NCI-H226 (cell line): ENCODE results near the gene PLXDC2.
A peak's percentile ranks its signal among the peaks of the same experiment; 100 is the strongest.

ENCODE experiments used
- DNase-seq: peaks from one replicate; pipeline ENCODE4 v3.0.0-alpha.2; 2015

Gene PLXDC2

GRCh38 chr10:19817231-19817933 is 1.1 kb downstream of the PLXDC2 start:
- peak; percentile 51 for DNase-seq

GRCh38 chr10:19818876-19819275 is 2.6 kb downstream of the PLXDC2 start:
- no peak for DNase-seq

- DNase-seq, result peak; percentile 48
Observed at GRCh38 chr10:19819419-19820033, 3.3 kb downstream of the PLXDC2 start.

GRCh38 chr10:19824381-19825342 is 8.4 kb downstream of the PLXDC2 start:
- DNase-seq, result peak; percentile 75

- no peak for DNase-seq
Observed at GRCh38 chr10:19825700-19826099, 9.5 kb downstream of the PLXDC2 start.

GRCh38 chr10:19826712-19827111 is 10.5 kb downstream of the PLXDC2 start:
- DNase-seq, result peak; percentile 41

- no peak for DNase-seq
Observed at GRCh38 chr10:19828278-19829049, 12.2 kb downstream of the PLXDC2 start.

- DNase-seq, result no peak
Observed at GRCh38 chr10:19832699-19833098, 16.5 kb downstream of the PLXDC2 start.

GRCh38 chr10:19833170-19833824 is 17.1 kb downstream of the PLXDC2 start:
- DNase-seq, result peak; percentile 69

- DNase-seq, result no peak
Observed at GRCh38 chr10:19835952-19836351, 19.7 kb downstream of the PLXDC2 start.

GRCh38 chr10:19839090-19839489 is 22.9 kb downstream of the PLXDC2 start:
- no peak for DNase-seq

- no peak for DNase-seq
Observed at GRCh38 chr10:19839552-19839951, 23.3 kb downstream of the PLXDC2 start.

GRCh38 chr10:19840776-19841175 is 24.5 kb downstream of the PLXDC2 start:
- DNase-seq, result no peak

GRCh38 chr10:19843487-19843886 is 27.3 kb downstream of the PLXDC2 start:
- DNase-seq, result peak; percentile 36

- peak; percentile 66 for DNase-seq
Observed at GRCh38 chr10:19845503-19846368, 29.5 kb downstream of the PLXDC2 start.

- DNase-seq, result peak; percentile 95
Observed at GRCh38 chr10:19847321-19847720, 31.1 kb downstream of the PLXDC2 start.

GRCh38 chr10:19848226-19848985 is 32.2 kb downstream of the PLXDC2 start:
- DNase-seq, result no peak

- DNase-seq, result no peak
Observed at GRCh38 chr10:19853831-19854230, 37.6 kb downstream of the PLXDC2 start.

GRCh38 chr10:19857876-19858275 is 41.6 kb downstream of the PLXDC2 start:
- no peak for DNase-seq

GRCh38 chr10:19860107-19860506 is 43.9 kb downstream of the PLXDC2 start:
- DNase-seq, result no peak
